ENCODE data around the gene TMEM190. TPM values are rescaled to one million over a fixed set of nuclear protein-coding genes. Genes with fewer than 3 reads are reported as not detected.
"Not testable (repeated sequence)": the region's sequence is repeated elsewhere in the genome, so short reads cannot be mapped to it uniquely, and the experiment has no call there.

TMEM190 gene
- total RNA-seq, 1 donor from 2014 or later: not detected

DNA sequence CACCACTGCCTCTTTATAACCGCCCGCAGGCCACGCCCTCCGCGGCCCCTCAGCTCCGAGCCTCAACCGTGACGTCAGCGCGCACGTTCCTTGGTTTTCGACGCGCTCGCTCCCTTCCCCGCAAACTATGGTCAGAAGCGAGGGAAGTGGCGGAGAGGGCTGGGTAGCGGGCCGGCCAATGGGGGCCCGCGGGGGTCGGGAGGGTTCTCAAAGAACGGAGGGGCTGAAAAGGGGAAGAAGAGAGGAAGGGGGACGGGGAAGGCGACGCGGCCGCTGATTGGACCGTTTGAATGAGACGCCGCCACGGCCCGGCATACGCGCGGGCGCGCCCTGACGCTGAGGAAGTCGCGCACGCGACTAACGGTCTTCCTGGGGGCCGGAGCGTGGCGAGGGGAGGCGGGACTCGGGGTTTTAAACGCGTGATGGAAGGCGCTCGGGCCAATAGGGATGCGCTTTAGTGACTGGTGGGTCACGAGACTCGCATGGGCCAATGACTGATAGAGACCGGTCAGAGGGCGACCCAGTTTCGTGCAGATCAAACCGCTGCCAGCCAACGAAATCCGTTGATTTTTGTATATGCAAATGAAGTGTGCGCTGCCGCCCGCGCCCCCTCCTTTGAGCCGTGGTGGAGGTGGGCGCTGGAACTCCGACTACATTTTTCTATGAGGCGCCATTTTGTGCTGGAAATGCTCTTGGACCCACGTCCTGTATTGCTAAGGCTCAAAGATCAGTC, 31.3 kb downstream of the TMEM190 start:
- peak overlapping the region; percentile 97 for H3K27ac Mint-ChIP-seq
- peaks cover 26% of the 10 kb centered on the region for H3K4me1 Mint-ChIP-seq (ENCODE audit: low read depth)
- peaks cover 6% of the 10 kb centered on the region for H3K27me3 Mint-ChIP-seq (ENCODE audit: insufficient read depth)
- H3K4me3 Mint-ChIP-seq: peak overlapping the region; percentile 93
- peaks cover 13% of the 10 kb centered on the region for H3K9me3 Mint-ChIP-seq
- peak; percentile 96 for DNase-seq (ENCODE audit: low spot score)
- intact Hi-C loops (cut with micrococcal nuclease): loop anchor here (1.0 to 5.0 kb wide), 13 partner anchors 10 to 959 kb away; partner anchors contain the start of genes FIZ1, HSPBP1, ISOC2 and KMT5C
- peaks cover 33% of the 10 kb centered on the region for H3K36me3 Mint-ChIP-seq (ENCODE audit: low read depth)

DNA sequence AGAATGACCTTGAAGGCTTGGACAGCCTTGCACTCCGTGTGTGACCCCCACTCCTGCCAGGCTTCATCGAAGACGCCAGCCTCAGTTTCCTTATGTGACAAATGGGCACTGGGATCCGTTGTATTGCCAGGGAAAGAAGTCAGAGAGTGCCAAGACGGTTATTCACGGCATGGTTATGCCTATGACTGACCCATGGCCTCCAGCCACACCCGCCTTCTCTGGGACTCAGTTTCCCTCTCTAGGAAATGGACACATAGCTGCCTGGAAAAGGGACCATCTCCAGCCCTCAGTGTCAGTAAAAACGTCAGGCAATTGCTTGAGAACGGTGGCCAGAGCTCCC, 31.9 kb downstream of the TMEM190 start:
- H3K36me3 Mint-ChIP-seq (ENCODE audit: low read depth): peaks cover 29% of the 10 kb centered on the region
- peaks cover 6% of the 10 kb centered on the region for H3K27me3 Mint-ChIP-seq (ENCODE audit: insufficient read depth)
- peaks cover 13% of the 10 kb centered on the region for H3K9me3 Mint-ChIP-seq
- peak overlapping the region; percentile 97 for H3K27ac Mint-ChIP-seq
- H3K4me1 Mint-ChIP-seq (ENCODE audit: low read depth): peaks cover 26% of the 10 kb centered on the region
- intact Hi-C loops (cut with micrococcal nuclease): loop anchor here (1.0 to 5.0 kb wide), 12 partner anchors 23 to 959 kb away; partner anchors contain the start of genes FIZ1, HSPBP1, ISOC2 and KMT5C
- peak overlapping the region; percentile 93 for H3K4me3 Mint-ChIP-seq
- no peak for DNase-seq (ENCODE audit: low spot score)

DNA sequence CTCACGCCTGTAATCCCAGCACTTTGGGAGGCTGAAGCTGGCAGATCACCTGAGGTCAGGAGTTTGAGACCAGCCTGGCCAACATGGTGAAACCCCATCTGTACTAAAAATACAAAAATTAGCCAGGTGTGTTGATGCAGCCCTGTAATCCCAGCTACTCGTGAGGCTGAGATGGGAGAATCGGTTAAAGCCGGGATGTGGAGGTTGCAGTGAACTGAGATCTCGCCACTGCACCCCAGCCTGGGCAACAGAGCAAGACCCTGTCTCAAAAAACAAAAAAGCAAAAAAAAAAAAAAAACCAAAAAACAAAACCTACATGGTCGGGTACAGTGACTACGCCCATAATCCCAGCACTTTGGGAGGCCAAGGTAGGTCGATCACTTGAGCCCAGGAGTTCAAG, 32.6 kb downstream of the TMEM190 start:
- H3K27ac Mint-ChIP-seq: peak overlapping the region; percentile 71
- peaks cover 25% of the 10 kb centered on the region for H3K36me3 Mint-ChIP-seq (ENCODE audit: low read depth)
- H3K9me3 Mint-ChIP-seq: peaks cover 13% of the 10 kb centered on the region

DNA sequence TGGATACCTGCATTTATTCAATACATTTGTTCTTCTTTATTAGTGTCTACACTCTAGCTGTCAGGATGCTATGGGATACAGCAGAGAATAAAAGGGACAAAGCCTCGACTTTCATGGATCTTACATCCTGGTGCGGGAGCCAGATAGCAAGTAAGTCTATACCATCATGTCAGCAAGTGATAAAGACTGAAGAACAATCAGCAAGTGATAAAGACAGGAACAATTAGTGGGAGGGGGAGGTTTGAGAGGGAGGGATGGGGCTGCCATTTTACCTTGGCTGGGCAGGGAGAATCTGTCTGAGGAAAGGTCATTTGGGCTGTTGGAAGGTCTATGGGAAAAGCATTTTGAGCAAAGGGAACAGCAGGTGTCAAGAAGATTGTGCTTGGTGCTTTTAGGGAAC, 33.5 kb downstream of the TMEM190 start:
- Mint-ChIP-seq H3K27ac (no peak overlapping the region), H3K4me3 (no peak overlapping the region), H3K9me3 (peaks cover 13% of the 10 kb centered on the region), H3K36me3 (ENCODE audit: low read depth) (peaks cover 25% of the 10 kb centered on the region), H3K4me1 (ENCODE audit: low read depth) (peaks cover 26% of the 10 kb centered on the region), H3K27me3 (ENCODE audit: insufficient read depth) (peaks cover 10% of the 10 kb centered on the region)
- no peak for DNase-seq (ENCODE audit: low spot score)
- intact Hi-C loops (cut with micrococcal nuclease): no loop called here

More for the DNA sequence above, 32.6 kb downstream of the TMEM190 start:
- H3K4me1 Mint-ChIP-seq (ENCODE audit: low read depth): peaks cover 26% of the 10 kb centered on the region
- not testable (repeated sequence) for H3K27me3 Mint-ChIP-seq (ENCODE audit: insufficient read depth); DNase-seq (ENCODE audit: low spot score)
- peak overlapping the region; percentile 93 for H3K4me3 Mint-ChIP-seq
- intact Hi-C loops (cut with micrococcal nuclease): loop anchor here (5.0 kb wide), 2 partner anchors 233 to 327 kb away; partner anchors contain the start of genes ZNF580 and ZNF581

DNA sequence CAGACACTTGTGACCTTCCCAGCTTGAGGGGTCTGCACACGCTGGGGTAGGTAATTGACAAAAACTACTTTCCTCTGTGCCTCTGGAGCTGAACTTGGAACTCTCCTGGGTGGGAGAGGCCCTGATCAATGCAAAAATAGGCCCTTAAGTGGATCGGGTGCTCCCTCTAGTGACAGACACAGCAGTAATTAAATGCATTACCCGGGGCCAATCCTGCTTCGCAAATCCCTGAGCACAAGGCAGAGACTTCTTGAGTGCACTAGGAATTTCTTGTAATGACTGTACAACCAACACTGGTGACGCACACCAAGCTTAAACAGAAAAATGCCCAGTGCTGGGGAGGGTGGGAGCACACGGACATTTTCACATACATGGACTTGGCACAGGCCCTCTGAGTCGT, 41.6 kb downstream of the TMEM190 start:
- intact Hi-C loops (cut with micrococcal nuclease): loop anchor here (1.0 to 5.0 kb wide), 4 partner anchors 116 to 277 kb away; no protein-coding TSS in a partner anchor
- Mint-ChIP-seq H3K27me3 (ENCODE audit: insufficient read depth) (peaks cover 13% of the 10 kb centered on the region), H3K36me3 (ENCODE audit: low read depth) (no peaks in the 10 kb centered on the region), H3K9me3 (no peaks in the 10 kb centered on the region), H3K4me3 (no peak overlapping the region), H3K4me1 (ENCODE audit: low read depth) (peaks cover 8% of the 10 kb centered on the region), H3K27ac (no peak overlapping the region)
- DNase-seq (ENCODE audit: low spot score): peak; percentile 37

DNA sequence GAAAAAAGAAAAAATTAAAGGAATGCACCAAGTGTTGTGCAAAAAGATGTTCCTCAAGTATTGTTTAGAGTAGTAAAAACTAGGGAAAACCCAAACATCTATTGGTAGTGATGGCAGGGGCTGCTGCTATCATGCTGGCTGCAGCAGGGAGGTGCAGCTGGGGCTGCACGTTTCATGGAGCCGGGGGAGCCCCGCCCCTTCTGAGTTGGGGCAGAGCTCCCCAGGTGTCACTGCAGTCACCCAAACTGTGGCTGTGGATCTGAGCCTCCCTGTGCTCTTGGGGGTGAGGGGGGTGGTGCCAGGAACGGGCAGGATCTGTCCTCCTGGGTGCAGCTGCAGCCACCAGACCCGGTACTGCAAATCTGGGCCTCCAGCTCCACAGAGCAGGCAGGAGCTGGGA, 42.5 kb downstream of the TMEM190 start:
- Mint-ChIP-seq H3K4me1 (ENCODE audit: low read depth) (peaks cover 8% of the 10 kb centered on the region), H3K27me3 (ENCODE audit: insufficient read depth) (peaks cover 16% of the 10 kb centered on the region), H3K27ac (no peak overlapping the region), H3K9me3 (no peaks in the 10 kb centered on the region), H3K36me3 (ENCODE audit: low read depth) (no peaks in the 10 kb centered on the region), H3K4me3 (no peak overlapping the region)
- intact Hi-C loops (cut with micrococcal nuclease): loop anchor here (5.0 kb wide), 1 partner anchor 207 kb away; no protein-coding TSS in a partner anchor
- DNase-seq (ENCODE audit: low spot score): no peak

DNA sequence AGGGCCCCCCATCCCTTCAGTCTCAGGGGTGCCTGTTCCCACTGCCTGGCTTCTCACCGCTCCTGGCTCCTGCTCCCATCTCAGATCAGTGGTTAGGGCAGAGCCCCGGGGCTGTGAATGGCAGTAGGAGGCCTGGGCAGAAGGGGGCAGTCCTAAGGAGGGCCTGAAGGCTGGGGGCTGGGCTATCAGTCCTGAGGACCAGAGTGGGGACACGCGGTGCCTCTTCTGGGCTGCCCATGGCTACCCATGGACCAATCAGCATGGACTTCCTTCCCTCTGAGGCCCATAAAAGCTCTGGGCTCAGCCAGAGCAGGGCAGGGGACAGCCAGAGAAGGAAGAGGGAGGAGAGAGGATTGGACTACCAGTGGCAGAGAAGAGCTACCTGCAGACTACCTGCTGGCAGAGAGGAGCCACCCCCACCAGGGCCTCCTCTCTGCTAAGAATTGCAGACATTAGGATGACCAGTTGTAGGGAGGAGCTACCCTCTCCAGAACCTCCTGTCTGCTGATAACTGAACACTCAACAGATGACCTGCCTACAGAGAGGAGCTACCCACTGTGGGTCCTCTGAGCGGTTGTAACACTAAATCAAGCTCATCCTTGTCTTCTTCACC, 43.1 kb downstream of the TMEM190 start:
- DNase-seq (ENCODE audit: low spot score): no peak
- Mint-ChIP-seq H3K27ac (no peak overlapping the region), H3K4me3 (no peak overlapping the region), H3K4me1 (ENCODE audit: low read depth) (peaks cover 8% of the 10 kb centered on the region), H3K27me3 (ENCODE audit: insufficient read depth) (peaks cover 15% of the 10 kb centered on the region), H3K36me3 (ENCODE audit: low read depth) (no peaks in the 10 kb centered on the region), H3K9me3 (no peaks in the 10 kb centered on the region)
- intact Hi-C loops (cut with micrococcal nuclease): loop anchor here (5.0 kb wide), 1 partner anchor 207 kb away; no protein-coding TSS in a partner anchor

DNA sequence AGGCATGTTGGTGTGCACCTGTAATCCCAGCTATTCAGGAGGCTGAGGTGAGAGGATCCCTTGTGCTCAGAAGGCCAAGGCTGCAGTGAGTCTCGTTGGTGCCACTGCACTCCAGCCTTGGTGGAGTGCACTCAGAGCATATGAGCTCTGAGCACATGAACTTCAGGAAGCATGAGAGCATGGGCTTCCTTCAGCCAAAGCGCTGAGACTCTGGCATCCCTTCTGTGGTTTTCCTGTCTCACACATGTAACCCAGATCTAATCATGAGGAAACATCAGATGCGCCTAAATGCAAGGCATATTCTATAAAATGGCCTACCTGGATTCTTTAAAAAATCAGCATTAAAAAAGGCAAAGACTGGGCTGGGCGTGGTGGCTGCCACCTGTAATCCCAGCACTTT, 44.7 kb downstream of the TMEM190 start:
- H3K36me3 Mint-ChIP-seq (ENCODE audit: low read depth); H3K4me1 Mint-ChIP-seq (ENCODE audit: low read depth); DNase-seq (ENCODE audit: low spot score); H3K9me3 Mint-ChIP-seq; H3K4me3 Mint-ChIP-seq; intact Hi-C loops (cut with micrococcal nuclease); H3K27ac Mint-ChIP-seq: not testable (repeated sequence)
- H3K27me3 Mint-ChIP-seq (ENCODE audit: insufficient read depth): peaks cover 12% of the 10 kb centered on the region

DNA sequence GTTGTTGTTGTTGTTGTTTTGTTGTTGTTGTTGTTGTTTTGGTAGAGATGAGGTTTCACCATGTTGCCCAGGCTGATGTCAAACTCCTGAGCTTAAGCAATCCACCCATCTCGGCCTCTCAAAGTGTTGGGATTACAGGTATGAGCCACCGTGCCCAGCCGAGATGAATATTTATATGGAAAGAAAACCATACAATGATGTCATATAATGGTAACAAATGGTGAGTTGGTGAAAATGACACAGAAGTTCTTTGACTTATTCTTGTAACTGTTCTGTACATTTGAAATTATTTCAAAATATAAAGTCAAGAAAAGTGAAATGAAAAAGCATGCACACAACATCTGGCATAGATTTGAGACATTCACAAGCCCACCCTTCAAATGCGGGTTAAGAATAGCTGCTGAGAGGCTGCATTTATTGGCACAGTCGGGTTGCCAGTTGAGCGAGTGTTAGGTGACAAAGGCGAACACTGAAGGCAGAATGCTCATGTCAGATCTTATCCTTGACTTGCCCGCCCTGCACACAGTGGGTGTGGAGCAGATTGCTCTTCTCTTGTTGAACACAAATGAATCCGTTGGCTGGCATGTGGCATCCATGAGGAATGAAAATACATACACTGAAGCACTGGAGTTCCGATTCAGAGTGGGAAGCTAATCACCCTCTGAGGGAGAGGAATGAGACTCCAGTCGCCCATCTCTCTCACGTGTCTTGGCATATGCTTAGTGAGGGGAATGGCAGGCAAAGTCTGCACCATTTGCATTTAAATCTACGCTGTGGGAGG, 46.8 kb downstream of the TMEM190 start:
- H3K4me1 Mint-ChIP-seq (ENCODE audit: low read depth): peaks cover 8% of the 10 kb centered on the region
- H3K27ac Mint-ChIP-seq: no peak overlapping the region
- H3K27me3 Mint-ChIP-seq (ENCODE audit: insufficient read depth): peaks cover 12% of the 10 kb centered on the region
- H3K36me3 Mint-ChIP-seq (ENCODE audit: low read depth): no peaks in the 10 kb centered on the region
- intact Hi-C loops (cut with micrococcal nuclease): no loop called here
- no peak for DNase-seq (ENCODE audit: low spot score)
- no peak overlapping the region for H3K4me3 Mint-ChIP-seq
- H3K9me3 Mint-ChIP-seq: no peaks in the 10 kb centered on the region

DNA sequence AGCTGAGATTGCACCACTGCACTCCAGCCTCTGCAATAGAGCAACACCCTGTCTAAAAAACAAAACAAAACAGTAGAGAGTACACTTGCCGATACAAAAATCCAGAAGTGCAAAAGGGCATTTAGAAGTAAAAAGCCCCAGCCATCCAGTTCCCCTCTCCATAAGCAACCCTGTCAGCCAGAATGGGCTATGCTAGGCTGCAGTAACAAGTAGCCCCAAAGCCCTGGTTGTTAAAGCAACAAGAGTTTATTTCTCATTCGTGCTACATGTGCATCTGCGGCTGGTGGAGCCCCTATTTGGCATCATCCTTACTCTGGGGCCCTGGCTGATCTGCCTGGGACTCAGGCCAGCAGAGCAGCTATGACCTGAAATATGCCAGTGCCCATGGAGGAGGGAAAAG, 47.9 kb downstream of the TMEM190 start:
- peaks cover 12% of the 10 kb centered on the region for H3K27me3 Mint-ChIP-seq (ENCODE audit: insufficient read depth)
- H3K36me3 Mint-ChIP-seq (ENCODE audit: low read depth): no peaks in the 10 kb centered on the region
- H3K9me3 Mint-ChIP-seq: no peaks in the 10 kb centered on the region
- H3K27ac Mint-ChIP-seq: no peak overlapping the region
- no peak for DNase-seq (ENCODE audit: low spot score)
- peaks cover 8% of the 10 kb centered on the region for H3K4me1 Mint-ChIP-seq (ENCODE audit: low read depth)
- intact Hi-C loops (cut with micrococcal nuclease): no loop called here
- no peak overlapping the region for H3K4me3 Mint-ChIP-seq

DNA sequence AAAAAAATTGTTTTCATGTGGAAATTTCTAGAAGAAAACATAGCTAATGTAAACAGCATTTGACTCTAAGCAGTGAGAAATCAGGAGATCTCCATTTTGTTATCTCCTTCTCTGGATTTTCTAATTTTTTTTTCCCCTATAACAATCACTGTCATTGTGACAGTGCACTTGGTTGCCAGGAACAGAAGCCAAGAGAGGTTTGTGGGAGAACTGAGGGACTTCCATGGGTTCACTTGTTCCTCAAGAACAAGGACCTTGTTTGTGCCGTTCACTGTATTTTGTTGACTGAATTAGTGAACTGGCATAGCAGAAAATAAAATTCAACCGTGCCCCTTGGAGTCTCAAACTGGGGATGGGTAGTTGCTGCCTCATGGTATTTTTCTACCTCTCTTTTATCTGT, 49.4 kb downstream of the TMEM190 start:
- Mint-ChIP-seq H3K36me3 (ENCODE audit: low read depth) (no peaks in the 10 kb centered on the region), H3K4me1 (ENCODE audit: low read depth) (peaks cover 7% of the 10 kb centered on the region), H3K4me3 (no peak overlapping the region), H3K27me3 (ENCODE audit: insufficient read depth) (peaks cover 13% of the 10 kb centered on the region), H3K27ac (no peak overlapping the region), H3K9me3 (no peaks in the 10 kb centered on the region)
- no peak for DNase-seq (ENCODE audit: low spot score)
- intact Hi-C loops (cut with micrococcal nuclease): no loop called here
